ENCODE results near the gene GYS2. TPM values are rescaled to one million over a fixed set of nuclear protein-coding genes. Genes with fewer than 3 reads are reported as not detected.

Gene GYS2
- total RNA-seq, 5 donors from 2014 or later (not counting 1 experiment from before 2014, with no cell fraction given): 0.23 to 0.40 (median 0.28) TPM; not detected in 2

DNA sequence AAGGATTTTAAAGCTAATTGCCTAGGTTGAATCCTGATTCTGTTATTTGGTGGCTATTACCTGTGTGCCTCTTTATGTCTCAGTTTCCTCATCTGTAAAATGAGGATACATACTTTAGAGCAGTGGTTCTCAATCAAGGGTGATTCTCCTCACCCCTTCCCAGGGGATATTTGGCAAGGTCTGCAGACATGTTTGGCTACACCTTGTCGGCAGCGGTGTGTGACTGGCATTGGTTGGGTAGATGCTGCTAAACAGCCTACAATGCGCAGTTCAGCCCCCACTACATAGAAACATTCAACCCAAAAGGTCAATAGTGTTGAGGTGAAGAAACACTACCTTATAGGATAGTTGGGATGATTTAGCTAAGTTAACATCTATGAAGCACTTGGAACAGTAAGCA is 29.6 kb upstream of the GYS2 start:
- H3K4me3 Mint-ChIP-seq: no peak overlapping the region
- ChIA-PET CTCF (interaction anchor here in 1 of 2 donors (1.0 kb wide), 1 partner anchor 19 kb away, joined by 3 read pairs; no protein-coding TSS in a partner anchor), POLR2A (no interaction called here)
- Histone ChIP-seq H3K4me1 (ENCODE audit: control insufficient read depth in 1 of 2, extremely low read depth in 1 of 2, insufficient read depth in 2 of 2, low read length in 2 of 2) (no peaks in the 10 kb centered on the region), H3K9me3 (no peaks in the 10 kb centered on the region), H3K4me3 (ENCODE audit: control insufficient read depth in 1 of 2, extremely low read depth in 1 of 2, low read length in 1 of 2) (no peak overlapping the region), H3K27me3 (replicated peaks in 1 of 2; ENCODE audit: control insufficient read depth in 2 of 2, extremely low read depth in 1 of 2, insufficient read depth in 2 of 2, low read length in 1 of 2) (no peaks in the 10 kb centered on the region), H3K27ac (ENCODE audit: low read length) (no peak overlapping the region), H3K36me3 (ENCODE audit: control insufficient read depth in 2 of 2, extremely low read depth in 1 of 2, insufficient read depth in 1 of 2, low read length in 1 of 2) (peaks cover 0 to 42% of the 10 kb centered on the region in 2 donors)
- H3K27ac Mint-ChIP-seq: peak overlapping the region; percentile 49
- ATAC-seq (replicated peaks in 1 of 4) (no peak), DNase-seq (no peak)
- peaks cover 81% of the 10 kb centered on the region for H3K36me3 Mint-ChIP-seq
- H3K9me3 Mint-ChIP-seq: peaks cover 0 to 4% (median 0%) of the 10 kb centered on the region in 3 donors
- no peaks in the 10 kb centered on the region for H3K27me3 Mint-ChIP-seq
- peaks cover 22 to 34% (median 30%) of the 10 kb centered on the region in 3 donors for H3K4me1 Mint-ChIP-seq
- WGBS (ENCODE audit: insufficient coverage): no CpG with 5 or more reads among the region's 3 CpGs

GRCh38 chr12:21631367-21631766 is 26.7 kb upstream of the GYS2 start:
- ChIA-PET CTCF (no interaction called here), POLR2A (interaction anchor here in 1 of 2 donors (0.6 kb wide), 1 partner anchor 1432 kb away, joined by 3 read pairs; no protein-coding TSS in a partner anchor)
- Mint-ChIP-seq H3K9me3 (peaks cover under 1 to 9% (median 3%) of the 10 kb centered on the region in 3 donors), H3K4me1 (peaks cover 6 to 13% (median 9%) of the 10 kb centered on the region in 3 donors), H3K27ac (peak overlapping the region; percentile 30), H3K36me3 (peaks cover 68% of the 10 kb centered on the region), H3K4me3 (no peak overlapping the region), H3K27me3 (no peaks in the 10 kb centered on the region)
- no peak overlapping the region for H3K27ac ChIP-seq (ENCODE audit: low read length)
- ATAC-seq (replicated peaks in 1 of 4) (no peak), DNase-seq (no peak)
- no CpG with 5 or more reads among the region's 2 CpGs for WGBS (ENCODE audit: insufficient coverage)
- H3K36me3 ChIP-seq (ENCODE audit: control insufficient read depth in 2 of 2, extremely low read depth in 1 of 2, insufficient read depth in 1 of 2, low read length in 1 of 2): peaks cover 0 to 21% of the 10 kb centered on the region in 2 donors
- no peaks in the 10 kb centered on the region for H3K4me1 ChIP-seq (ENCODE audit: control insufficient read depth in 1 of 2, extremely low read depth in 1 of 2, insufficient read depth in 2 of 2, low read length in 2 of 2)
- H3K4me3 ChIP-seq (ENCODE audit: control insufficient read depth in 1 of 2, extremely low read depth in 1 of 2, low read length in 1 of 2): no peak overlapping the region
- no peaks in the 10 kb centered on the region for H3K9me3 ChIP-seq
- H3K27me3 ChIP-seq (replicated peaks in 1 of 2; ENCODE audit: control insufficient read depth in 2 of 2, extremely low read depth in 1 of 2, insufficient read depth in 2 of 2, low read length in 1 of 2): no peaks in the 10 kb centered on the region

DNA sequence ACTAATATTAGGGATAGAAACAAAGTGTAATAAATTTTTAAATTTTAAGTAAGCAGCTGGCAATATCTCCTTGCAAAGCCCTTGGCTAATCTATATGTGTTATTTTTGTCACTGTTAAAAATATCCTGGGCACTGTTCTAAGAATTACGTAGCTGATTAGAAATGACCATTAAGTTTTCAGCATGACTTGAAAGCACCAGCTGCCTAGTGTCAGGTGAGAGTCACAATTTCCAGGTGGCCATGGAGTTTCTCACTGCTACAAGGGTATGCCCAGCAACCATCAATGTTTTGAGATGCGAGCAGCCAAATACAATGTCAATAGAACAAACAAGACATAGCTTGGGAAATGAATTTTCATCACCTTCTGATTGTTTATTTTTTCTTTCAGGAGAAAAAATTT is 23.3 kb upstream of the GYS2 start:
- H3K27ac Mint-ChIP-seq: no peak overlapping the region
- no peaks in the 10 kb centered on the region for H3K9me3 ChIP-seq
- no peak overlapping the region for H3K4me3 Mint-ChIP-seq
- no peaks in the 10 kb centered on the region for H3K4me1 ChIP-seq (ENCODE audit: control insufficient read depth in 1 of 2, extremely low read depth in 1 of 2, insufficient read depth in 2 of 2, low read length in 2 of 2)
- no peak overlapping the region for H3K4me3 ChIP-seq (ENCODE audit: control insufficient read depth in 1 of 2, extremely low read depth in 1 of 2, low read length in 1 of 2)
- peaks cover 0 to 12% (median 5%) of the 10 kb centered on the region in 3 donors for H3K4me1 Mint-ChIP-seq
- ChIA-PET POLR2A (no interaction called here), CTCF (interaction anchor here in 1 of 2 donors (1.0 kb wide), 1 partner anchor 52 kb away, joined by 3 read pairs; no protein-coding TSS in a partner anchor)
- peaks cover 10 to 18% (median 13%) of the 10 kb centered on the region in 3 donors for H3K9me3 Mint-ChIP-seq
- 100% methylated on average over 1 of the region's 2 CpGs for WGBS (ENCODE audit: insufficient coverage)
- peaks cover 54% of the 10 kb centered on the region for H3K36me3 Mint-ChIP-seq
- DNase-seq (no peak), ATAC-seq (replicated peaks in 1 of 4) (no peak)
- H3K27ac ChIP-seq (ENCODE audit: low read length): no peak overlapping the region
- no peaks in the 10 kb centered on the region for H3K36me3 ChIP-seq (ENCODE audit: control insufficient read depth in 2 of 2, extremely low read depth in 1 of 2, insufficient read depth in 1 of 2, low read length in 1 of 2)
- no peaks in the 10 kb centered on the region for H3K27me3 Mint-ChIP-seq
- no peaks in the 10 kb centered on the region for H3K27me3 ChIP-seq (replicated peaks in 1 of 2; ENCODE audit: control insufficient read depth in 2 of 2, extremely low read depth in 1 of 2, insufficient read depth in 2 of 2, low read length in 1 of 2)

- ChIA-PET POLR2A (no interaction called here), CTCF (interaction anchor here in 1 of 2 donors (1.4 kb wide), 1 partner anchor 62 kb away, joined by 3 read pairs; no protein-coding TSS in a partner anchor)
- ATAC-seq (replicated peaks in 1 of 4): no peak
- H3K9me3 Mint-ChIP-seq: peaks cover 2 to 8% (median 4%) of the 10 kb centered on the region in 3 donors
- H3K4me1 ChIP-seq (ENCODE audit: control insufficient read depth in 1 of 2, extremely low read depth in 1 of 2, insufficient read depth in 2 of 2, low read length in 2 of 2): peaks cover 18 to 28% of the 10 kb centered on the region in 2 experiments
- no peak overlapping the region for H3K4me3 ChIP-seq (ENCODE audit: control insufficient read depth in 1 of 2, extremely low read depth in 1 of 2, low read length in 1 of 2)
- peaks cover 54 to 60% (median 56%) of the 10 kb centered on the region in 3 donors for H3K4me1 Mint-ChIP-seq
- peak overlapping the region in 1 of 3 donors; percentile 9 for H3K4me3 Mint-ChIP-seq
- no peaks in the 10 kb centered on the region for H3K36me3 ChIP-seq (ENCODE audit: control insufficient read depth in 2 of 2, extremely low read depth in 1 of 2, insufficient read depth in 1 of 2, low read length in 1 of 2)
- no peak for DNase-seq
- peaks cover 13% of the 10 kb centered on the region for H3K36me3 Mint-ChIP-seq
- H3K27ac ChIP-seq (ENCODE audit: low read length): no peak overlapping the region
- H3K27ac Mint-ChIP-seq: peak overlapping the region; percentile 89 to 96
- no peaks in the 10 kb centered on the region for H3K27me3 ChIP-seq (replicated peaks in 1 of 2; ENCODE audit: control insufficient read depth in 2 of 2, extremely low read depth in 1 of 2, insufficient read depth in 2 of 2, low read length in 1 of 2)
- no peaks in the 10 kb centered on the region for H3K27me3 Mint-ChIP-seq
- no peaks in the 10 kb centered on the region for H3K9me3 ChIP-seq
These were observed 13.9 kb upstream of the GYS2 start for GRCh38 chr12:21618566-21618965.

- Mint-ChIP-seq H3K36me3 (peaks cover 16% of the 10 kb centered on the region), H3K27me3 (no peaks in the 10 kb centered on the region), H3K4me1 (peaks cover 70 to 74% (median 70%) of the 10 kb centered on the region in 3 donors), H3K27ac (peak overlapping the region; percentile 95 to 96), H3K9me3 (peaks cover 0 to 8% (median 4%) of the 10 kb centered on the region in 3 donors), H3K4me3 (peak overlapping the region in 1 of 3 donors; percentile 53)
- no peak overlapping the region for H3K4me3 ChIP-seq (ENCODE audit: control insufficient read depth in 1 of 2, extremely low read depth in 1 of 2, low read length in 1 of 2)
- ChIA-PET CTCF (interaction anchor here in 1 of 2 donors (0.6 kb wide), 1 partner anchor 59 kb away, joined by 3 read pairs; no protein-coding TSS in a partner anchor), POLR2A (interaction anchor here in 1 of 2 donors (0.7 kb wide), 1 partner anchor 1928 kb away, joined by 5 read pairs; no protein-coding TSS in a partner anchor)
- no peak for DNase-seq
- no peaks in the 10 kb centered on the region for H3K9me3 ChIP-seq
- peak overlapping the region; percentile 75 for H3K27ac ChIP-seq (ENCODE audit: low read length)
- no peaks in the 10 kb centered on the region for H3K27me3 ChIP-seq (replicated peaks in 1 of 2; ENCODE audit: control insufficient read depth in 2 of 2, extremely low read depth in 1 of 2, insufficient read depth in 2 of 2, low read length in 1 of 2)
- ATAC-seq (replicated peaks in 1 of 4): no peak
- 90% methylated on average over 2 of the region's 3 CpGs for WGBS (ENCODE audit: insufficient coverage)
- peaks cover 18 to 40% of the 10 kb centered on the region in 2 experiments for H3K4me1 ChIP-seq (ENCODE audit: control insufficient read depth in 1 of 2, extremely low read depth in 1 of 2, insufficient read depth in 2 of 2, low read length in 2 of 2)
- no peaks in the 10 kb centered on the region for H3K36me3 ChIP-seq (ENCODE audit: control insufficient read depth in 2 of 2, extremely low read depth in 1 of 2, insufficient read depth in 1 of 2, low read length in 1 of 2)
These were observed 12.4 kb upstream of the GYS2 start for GRCh38 chr12:21617030-21617429.

- no peaks in the 10 kb centered on the region for H3K9me3 ChIP-seq
- Mint-ChIP-seq H3K4me1 (peaks cover 70 to 74% (median 71%) of the 10 kb centered on the region in 3 donors), H3K27ac (peak overlapping the region; percentile 95 to 96), H3K9me3 (peaks cover 0 to 8% (median 4%) of the 10 kb centered on the region in 3 donors), H3K36me3 (peaks cover 13% of the 10 kb centered on the region), H3K27me3 (no peaks in the 10 kb centered on the region), H3K4me3 (peak overlapping the region; percentile 43 to 73 (median 44))
- peak in 2 of 35 experiments; percentile 7 to 26 for DNase-seq
- POLR2A ChIA-PET: no interaction called here
- H3K27me3 ChIP-seq (replicated peaks in 1 of 2; ENCODE audit: control insufficient read depth in 2 of 2, extremely low read depth in 1 of 2, insufficient read depth in 2 of 2, low read length in 1 of 2): no peaks in the 10 kb centered on the region
- H3K36me3 ChIP-seq (ENCODE audit: control insufficient read depth in 2 of 2, extremely low read depth in 1 of 2, insufficient read depth in 1 of 2, low read length in 1 of 2): no peaks in the 10 kb centered on the region
- 0% methylated on average over 1 of the region's 1 CpG for WGBS (ENCODE audit: insufficient coverage)
- peak overlapping the region; percentile 75 for H3K27ac ChIP-seq (ENCODE audit: low read length)
- ATAC-seq (replicated peaks in 1 of 4): peak; percentile 59 to 78 (median 72)
- H3K4me1 ChIP-seq (ENCODE audit: control insufficient read depth in 1 of 2, extremely low read depth in 1 of 2, insufficient read depth in 2 of 2, low read length in 2 of 2): peaks cover 18 to 40% of the 10 kb centered on the region in 2 experiments
- CTCF ChIA-PET: interaction anchor here (0.6 to 1.1 kb wide), 3 partner anchors 19 to 65 kb away, joined by 3 to 6 read pairs (median 4); no protein-coding TSS in a partner anchor
- no peak overlapping the region for H3K4me3 ChIP-seq (ENCODE audit: control insufficient read depth in 1 of 2, extremely low read depth in 1 of 2, low read length in 1 of 2)
These were observed 10.8 kb upstream of the GYS2 start for GRCh38 chr12:21615431-21615830.
